ENCODE data around the gene ZNF467.

Gene ZNF467

DNA sequence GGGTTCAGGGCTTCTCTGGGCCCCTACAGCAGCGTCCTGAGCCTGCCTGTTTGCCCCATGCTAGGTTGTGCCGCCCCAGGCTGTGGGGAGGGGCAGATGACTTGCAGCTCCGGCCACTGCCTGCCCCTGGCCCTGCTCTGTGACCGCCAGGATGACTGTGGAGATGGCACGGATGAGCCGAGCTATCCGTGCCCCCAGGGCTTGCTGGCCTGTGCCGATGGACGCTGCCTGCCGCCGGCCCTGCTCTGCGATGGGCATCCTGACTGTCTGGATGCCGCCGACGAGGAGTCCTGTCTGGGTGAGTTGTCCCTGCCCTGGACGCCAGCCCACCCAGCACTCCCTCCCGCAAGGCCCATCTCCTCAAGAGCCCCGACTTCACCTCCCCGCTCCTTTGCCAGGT lies 15.7 kb upstream of the ZNF467 start:
- H3K4me3 ChIP-seq (ENCODE audit: low read length): no peak overlapping the region
- DNase-seq (ENCODE audit: low read depth, low spot score): no peak

DNA sequence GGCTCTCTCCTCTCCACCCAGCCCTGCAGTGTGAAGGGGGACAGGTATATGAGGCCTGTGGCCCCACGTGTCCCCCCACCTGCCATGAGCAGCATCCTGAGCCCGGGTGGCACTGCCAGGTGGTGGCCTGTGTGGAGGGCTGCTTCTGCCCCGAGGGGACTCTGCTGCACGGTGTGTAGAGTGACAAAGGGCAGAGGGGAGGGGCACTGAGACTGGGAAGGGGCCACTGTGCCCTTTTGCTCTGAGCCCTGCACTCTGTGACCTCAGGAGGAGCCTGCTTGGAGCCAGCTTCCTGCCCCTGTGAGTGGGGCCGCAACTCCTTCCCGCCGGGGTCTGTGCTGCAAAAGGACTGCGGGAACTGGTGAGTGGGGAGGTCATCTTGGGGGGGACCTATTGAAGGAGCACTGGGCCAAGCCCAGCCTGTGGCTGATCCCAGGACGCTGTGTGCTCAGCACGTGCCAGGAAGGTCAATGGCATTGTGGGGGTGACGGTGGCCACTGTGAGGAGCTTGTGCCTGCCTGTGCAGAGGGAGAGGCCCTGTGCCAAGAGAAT lies 15.0 kb upstream of the ZNF467 start:
- H3K4me3 ChIP-seq (ENCODE audit: low read length): no peak overlapping the region
- DNase-seq (ENCODE audit: low read depth, low spot score): no peak

DNA sequence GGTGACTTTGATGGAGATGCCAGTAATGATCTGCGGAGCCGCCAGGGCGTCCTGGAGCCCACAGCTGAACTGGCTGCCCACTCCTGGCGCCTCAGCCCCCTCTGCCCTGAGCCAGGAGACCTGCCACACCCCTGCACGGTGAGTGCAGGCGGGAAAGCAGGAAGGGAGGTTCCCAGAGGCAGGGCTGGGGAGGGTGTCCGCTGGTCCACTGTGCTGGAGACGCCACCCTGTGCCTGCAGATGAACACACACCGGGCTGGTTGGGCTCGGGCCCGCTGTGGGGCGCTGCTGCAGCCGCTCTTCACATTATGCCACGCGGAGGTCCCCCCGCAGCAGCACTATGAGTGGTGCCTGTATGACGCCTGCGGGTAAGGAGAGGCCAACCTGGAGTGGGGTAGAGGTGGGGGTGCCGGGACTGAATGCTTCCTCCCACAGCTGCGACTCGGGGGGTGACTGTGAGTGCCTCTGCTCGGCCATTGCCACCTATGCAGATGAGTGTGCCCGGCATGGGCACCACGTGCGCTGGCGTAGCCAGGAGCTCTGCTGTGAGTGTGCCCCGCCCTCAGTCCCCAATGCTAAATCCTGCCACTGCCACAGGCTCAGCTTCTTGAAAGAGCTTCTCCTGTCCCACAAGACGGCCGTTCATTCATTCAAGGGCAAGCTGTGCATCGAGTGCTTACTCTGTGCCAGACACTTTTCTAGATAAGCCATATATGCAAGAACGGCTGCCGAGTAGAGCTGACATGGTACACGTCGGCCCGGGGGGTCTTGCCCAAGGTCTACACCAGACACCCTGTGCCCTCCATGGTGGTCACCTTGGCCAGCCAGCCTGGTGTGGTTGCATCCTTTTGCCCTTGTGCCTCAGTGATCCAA lies 14.3 kb upstream of the ZNF467 start:
- H3K4me3 ChIP-seq (ENCODE audit: low read length): no peak overlapping the region
- no peak for DNase-seq (ENCODE audit: low read depth, low spot score)

DNA sequence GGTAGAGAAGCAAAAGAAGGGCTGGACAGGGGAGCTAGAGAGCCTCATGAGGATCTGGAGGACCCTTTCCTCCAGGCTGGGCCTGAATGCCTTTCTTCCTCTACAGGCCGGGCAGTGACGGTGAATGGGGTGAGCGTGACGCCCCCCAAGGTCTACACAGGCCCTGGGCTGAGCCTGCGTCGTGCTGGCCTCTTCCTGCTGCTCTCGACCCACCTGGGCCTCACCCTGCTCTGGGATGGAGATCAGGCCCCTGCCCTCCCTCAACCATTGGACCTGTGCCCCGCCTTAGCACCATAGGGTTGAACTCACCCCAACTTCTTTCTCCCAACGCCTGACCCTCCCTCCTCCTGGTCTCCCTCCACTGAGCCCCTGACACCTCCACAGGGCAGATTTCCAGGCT lies 12.6 kb upstream of the ZNF467 start:
- no peak for DNase-seq (ENCODE audit: low read depth, low spot score)

DNA sequence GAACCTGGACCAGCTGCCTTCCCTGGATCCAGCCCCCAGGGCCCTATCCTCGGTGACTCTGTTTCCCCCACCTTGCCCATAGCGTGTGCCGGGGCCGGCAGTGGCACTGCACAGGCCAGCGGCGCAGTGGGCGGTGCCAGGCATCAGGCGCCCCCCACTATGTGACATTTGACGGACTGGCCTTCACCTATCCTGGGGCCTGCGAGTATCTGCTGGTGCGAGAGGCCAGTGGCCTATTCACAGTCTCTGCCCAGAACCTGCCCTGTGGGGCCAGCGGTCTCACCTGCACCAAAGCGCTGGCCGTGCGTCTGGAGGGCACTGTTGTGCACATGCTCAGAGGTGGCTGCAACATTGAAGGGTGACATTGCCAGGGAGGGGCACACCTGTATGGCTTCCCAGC lies 12.0 kb upstream of the ZNF467 start:
- no peak overlapping the region for H3K4me3 ChIP-seq (ENCODE audit: low read length)
- DNase-seq (ENCODE audit: low read depth, low spot score): no peak

More for the DNA sequence above, 12.6 kb upstream of the ZNF467 start:
- H3K4me3 ChIP-seq (ENCODE audit: low read length): no peak overlapping the region

DNA sequence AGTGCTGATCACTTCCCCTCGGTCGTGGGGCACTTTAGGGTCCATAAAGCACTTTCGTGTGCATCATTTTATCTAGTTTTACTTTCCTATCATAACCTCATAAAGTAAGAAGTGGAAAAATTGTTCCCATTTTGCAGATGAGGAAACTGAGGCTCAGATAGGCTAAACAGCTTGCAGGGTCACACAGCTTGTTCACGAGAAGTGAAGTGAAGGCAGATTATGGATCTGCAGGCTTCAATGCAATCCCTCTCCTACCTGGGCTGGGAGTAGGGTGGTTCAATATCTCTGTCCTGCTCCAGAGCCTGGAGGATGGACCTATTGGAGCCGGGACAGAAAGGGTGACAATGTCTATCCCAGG lies 10.8 kb upstream of the ZNF467 start:
- H3K4me3 ChIP-seq (ENCODE audit: low read length): no peak overlapping the region
- no peak for DNase-seq (ENCODE audit: low read depth, low spot score)

DNA sequence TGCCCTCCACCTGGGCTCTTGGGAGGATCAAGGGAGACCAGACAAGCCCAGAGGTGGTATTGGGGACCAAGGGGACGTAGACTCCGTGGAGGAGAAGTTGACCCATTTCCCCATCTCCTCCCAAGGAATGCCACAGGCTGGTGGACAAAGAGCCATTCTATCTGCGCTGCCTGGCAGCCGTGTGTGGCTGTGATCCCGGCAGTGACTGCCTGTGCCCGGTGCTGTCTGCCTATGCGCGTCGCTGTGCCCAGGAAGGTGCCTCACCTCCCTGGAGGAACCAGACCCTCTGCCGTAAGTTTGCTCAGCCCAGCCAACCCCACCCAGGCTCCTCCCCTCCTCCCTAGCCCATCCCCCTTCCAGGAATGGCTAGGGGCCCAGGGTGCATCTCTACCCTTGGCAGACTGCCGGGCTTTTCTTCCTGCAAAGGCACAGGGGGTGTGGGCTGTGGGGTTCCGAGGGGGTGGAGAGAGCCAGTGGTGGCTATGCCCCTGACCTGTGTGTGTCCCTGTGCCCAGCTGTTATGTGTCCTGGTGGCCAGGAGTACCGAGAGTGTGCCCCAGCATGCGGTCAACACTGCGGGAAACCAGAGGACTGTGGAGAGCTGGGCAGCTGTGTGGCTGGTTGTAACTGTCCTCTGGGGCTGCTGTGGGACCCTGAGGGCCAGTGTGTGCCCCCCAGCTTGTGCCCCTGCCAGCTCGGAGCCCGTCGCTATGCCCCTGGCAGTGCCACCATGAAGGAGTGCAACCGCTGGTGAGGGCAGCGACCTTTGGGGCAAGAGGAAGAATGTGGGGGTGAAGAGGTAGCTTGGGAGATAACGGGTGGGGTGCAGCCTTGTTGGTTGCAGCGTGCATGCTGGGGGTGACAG lies 10.2 kb upstream of the ZNF467 start:
- DNase-seq (ENCODE audit: low read depth, low spot score): no peak
- H3K4me3 ChIP-seq (ENCODE audit: low read length): no peak overlapping the region

DNA sequence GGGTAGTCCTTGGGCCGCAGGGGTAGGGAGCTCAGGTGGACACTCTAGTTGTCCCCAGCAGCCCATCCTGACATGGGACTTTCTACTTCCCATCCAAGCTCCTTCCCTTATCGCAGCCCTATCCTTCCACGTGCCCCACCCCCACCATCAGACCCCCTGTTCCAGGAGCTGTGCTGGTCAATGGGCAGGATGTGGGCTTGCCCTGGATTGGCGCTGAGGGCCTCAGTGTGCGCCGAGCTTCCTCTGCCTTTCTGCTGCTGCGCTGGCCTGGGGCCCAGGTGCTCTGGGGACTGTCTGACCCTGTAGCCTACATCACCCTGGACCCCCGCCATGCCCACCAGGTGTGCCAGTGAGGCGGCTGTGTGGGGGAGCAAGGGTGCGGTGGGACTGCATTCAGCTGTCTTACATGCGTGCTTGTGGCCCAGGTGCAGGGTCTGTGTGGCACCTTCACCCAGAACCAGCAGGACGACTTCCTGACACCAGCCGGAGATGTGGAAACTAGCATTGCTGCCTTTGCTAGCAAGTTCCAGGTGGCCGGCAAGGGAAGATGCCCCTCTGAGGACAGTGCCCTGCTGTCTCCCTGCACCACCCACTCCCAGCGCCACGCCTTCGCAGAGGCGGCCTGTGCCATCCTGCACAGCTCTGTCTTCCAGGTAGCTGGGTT lies 9.4 kb upstream of the ZNF467 start:
- no peak for DNase-seq (ENCODE audit: low read depth, low spot score)
- H3K4me3 ChIP-seq (ENCODE audit: low read length): no peak overlapping the region

DNA sequence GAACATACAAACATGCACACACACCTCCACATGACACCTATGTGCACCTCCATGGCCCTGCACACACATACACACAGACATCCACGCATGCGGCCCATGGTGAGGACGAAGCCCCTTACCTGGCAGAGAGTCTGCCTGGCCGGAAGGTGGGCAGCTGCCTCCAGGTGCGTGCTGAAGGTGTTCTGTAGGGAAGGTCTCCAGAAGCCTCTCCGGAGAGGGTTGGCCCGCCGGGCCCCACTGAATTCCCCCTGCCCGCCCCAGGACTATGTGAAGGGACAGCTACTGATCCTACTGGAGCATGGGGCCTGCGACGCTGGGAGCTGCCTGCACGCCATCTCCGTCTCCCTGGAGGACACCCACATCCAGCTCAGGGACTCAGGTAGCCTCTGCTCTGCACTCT lies 8.5 kb upstream of the ZNF467 start:
- no peak for DNase-seq (ENCODE audit: low read depth, low spot score)
- H3K4me3 ChIP-seq (ENCODE audit: low read length): no peak overlapping the region

DNA sequence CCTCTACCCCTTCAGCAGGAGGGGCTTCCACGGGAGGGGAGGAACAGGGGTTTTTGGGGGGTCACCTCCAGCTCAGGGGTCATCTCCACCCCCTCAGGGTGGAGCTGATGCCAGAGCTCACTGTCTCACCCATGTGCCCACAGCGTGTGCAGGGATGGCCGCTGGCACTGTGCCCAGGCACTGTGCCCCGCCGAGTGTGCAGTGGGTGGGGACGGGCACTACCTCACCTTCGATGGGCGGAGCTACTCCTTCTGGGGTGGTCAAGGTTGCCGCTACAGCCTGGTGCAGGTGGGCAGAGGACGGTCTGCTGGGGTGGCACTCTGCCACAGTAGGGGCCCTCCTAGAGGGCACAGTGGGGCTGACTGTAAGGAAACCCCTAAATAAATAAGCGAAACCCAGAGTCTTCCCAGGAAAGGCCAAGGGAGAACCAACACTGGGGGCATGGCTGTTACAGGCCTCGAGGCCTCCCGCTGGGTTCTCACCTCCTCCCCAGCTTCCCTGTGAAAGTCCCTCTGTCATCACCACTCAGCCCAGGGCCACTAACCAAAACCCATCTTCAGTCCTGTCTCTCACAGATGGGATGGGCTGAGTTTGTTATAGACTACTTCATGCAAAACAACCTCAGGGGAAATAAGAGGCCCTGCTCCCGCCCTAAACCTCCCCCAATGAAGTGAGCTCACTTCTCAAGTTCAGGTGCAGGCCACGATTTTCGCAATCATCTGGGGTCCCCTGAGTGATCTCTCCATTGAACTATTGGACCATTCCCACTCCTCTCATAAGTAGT lies 7.4 kb upstream of the ZNF467 start:
- H3K4me3 ChIP-seq (ENCODE audit: low read length): no peak overlapping the region
- no peak for DNase-seq (ENCODE audit: low read depth, low spot score)

DNA sequence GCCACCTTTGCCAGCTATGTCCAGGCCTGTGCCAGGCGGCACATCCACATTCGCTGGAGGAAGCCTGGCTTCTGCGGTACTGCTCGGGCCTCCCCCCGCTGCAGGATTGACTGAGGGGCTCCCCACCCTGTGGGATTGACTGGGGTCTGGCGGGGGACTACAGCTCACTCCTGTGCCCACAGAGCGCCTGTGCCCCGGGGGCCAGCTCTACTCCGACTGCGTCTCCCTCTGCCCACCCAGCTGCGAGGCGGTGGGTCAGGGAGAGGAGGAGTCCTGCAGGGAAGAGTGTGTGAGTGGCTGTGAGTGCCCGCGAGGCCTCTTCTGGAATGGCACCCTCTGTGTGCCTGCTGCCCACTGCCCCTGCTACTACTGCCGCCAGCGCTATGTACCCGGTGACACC lies 6.7 kb upstream of the ZNF467 start:
- no peak for DNase-seq (ENCODE audit: low read depth, low spot score)
- no peak overlapping the region for H3K4me3 ChIP-seq (ENCODE audit: low read length)

DNA sequence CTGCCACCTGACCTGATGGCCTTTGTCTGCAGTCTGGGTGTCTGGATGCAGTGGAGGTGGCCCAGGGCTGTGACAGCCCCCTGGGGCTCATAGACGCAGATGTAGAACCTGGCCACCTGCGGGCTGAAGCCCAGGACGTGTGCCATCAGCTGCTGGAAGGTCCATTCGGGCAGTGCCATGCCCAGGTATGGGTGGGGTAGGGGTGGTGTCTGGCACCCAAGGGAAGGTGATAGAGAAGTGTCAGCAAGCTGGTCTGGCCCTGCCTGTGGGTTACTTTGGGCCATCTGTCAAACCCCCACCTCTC lies 6.1 kb upstream of the ZNF467 start:
- no peak for DNase-seq (ENCODE audit: low read depth, low spot score)
- no peak overlapping the region for H3K4me3 ChIP-seq (ENCODE audit: low read length)

DNA sequence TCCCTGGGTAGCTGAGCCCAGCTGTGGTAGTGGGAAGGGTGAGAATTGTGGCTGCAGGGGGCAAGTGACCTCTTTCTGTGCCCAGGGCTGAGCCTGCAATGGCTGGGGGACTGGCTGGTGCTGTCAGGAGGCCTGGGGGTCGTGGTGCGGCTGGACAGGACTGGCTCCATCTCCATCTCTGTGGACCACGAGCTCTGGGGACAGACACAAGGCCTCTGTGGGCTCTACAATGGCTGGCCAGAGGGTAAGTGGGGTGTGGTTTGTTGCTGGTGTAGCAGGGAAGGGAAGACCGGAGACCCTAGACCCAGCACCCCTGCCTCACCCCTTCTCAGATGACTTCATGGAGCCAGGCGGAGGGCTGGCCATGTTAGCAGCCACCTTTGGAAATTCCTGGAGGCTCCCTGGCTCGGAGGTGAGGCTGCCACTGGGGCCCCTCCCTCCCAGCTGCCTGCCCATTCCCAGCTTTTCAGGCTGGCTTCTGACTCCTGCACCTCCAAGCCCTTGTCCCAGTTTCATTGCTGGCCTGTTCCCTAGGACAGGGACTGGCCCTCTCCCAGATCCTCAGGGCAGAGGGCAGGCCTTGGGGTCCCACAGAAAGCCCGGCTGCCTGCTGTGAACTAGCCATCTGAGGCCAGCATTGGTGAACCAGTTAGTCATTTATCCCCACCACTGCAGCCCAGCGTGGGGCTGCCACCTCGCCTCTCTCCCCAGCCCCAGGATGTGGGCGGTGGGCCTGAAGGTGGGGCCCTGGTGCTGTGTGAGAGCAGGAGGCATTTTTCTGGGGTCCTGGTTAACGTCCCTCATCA lies 5.5 kb upstream of the ZNF467 start:
- DNase-seq (ENCODE audit: low read depth, low spot score): no peak
- H3K4me3 ChIP-seq (ENCODE audit: low read length): no peak overlapping the region

DNA sequence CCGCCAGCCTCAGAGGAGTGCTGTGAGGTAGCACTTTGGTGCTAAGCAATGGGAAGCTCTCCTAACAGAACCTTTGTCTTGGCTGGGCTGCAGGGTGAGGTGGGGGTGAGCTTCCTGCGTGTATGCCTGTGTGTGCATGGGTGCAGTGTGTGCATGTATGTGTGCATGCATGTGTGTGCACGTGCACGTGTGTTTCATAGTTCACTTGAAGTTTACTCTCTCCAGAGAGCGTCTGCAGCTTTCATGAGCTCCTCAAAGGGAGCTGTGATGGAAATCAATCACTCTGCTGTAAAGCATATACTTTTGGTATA lies 4.9 kb upstream of the ZNF467 start:
- no peak overlapping the region for H3K4me3 ChIP-seq (ENCODE audit: low read length)
- DNase-seq (ENCODE audit: low read depth, low spot score): no peak

DNA sequence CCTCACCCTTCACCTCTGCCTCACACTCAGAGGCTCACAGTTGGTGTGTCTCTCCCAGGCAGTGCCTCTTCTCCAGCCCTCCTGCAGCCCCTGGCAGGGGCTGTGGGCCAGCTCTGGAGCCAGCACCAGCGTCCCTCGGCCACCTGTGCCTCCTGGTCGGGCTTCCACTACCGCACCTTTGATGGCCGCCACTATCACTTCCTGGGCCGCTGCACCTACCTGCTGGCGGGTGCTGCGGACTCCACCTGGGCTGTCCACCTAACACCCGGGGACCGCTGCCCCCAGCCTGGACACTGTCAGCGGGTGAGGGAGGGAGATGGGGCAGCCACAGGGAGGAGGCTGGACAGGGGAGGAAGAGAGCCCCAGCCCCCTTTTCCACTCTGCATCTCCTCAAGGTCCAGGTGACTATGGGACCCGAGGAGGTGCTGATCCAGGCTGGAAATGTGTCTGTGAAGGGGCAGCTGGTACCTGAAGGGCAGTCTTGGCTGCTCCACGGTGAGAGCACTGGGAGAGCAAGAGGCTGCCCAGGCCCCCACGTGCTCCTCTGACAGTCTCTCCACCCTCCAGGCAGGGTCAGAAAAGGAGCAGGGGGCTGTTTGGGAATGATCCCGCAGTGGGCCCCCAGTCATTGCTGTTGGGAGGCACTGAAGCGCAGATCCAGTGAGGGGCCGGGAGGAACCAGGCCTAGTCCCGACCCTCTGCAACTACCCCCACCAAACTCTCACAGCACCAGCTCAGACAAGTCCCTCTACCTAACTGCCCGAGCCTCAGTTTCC lies 4.4 kb upstream of the ZNF467 start:
- H3K4me3 ChIP-seq (ENCODE audit: low read length): no peak overlapping the region
- DNase-seq (ENCODE audit: low read depth, low spot score): no peak

DNA sequence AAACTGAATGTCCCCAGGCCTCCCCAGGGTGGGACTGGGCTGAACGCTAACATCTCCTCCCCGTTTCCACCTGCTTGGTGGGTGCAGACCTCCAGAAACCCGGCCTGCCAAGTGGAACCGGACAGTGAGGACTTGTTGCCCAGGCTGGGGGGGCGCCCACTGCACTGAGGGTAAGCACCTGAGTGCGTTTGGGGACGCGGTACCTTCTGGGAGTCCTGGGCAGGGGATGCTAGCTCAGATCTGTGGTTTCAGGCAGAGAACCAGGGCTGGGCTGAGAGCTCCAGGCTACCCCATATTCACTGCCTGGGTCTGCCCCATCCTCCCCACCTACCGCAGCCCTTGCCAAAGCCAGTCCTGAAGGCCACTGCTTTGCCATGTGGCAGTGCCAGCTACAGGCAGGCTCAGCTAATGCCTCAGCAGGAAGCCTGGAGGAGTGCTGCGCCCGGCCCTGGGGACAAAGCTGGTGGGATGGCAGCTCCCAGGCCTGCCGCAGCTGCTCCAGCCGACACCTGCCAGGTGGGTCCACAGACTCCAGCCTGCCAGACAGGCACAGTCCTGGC lies 3.5 kb upstream of the ZNF467 start:
- no peak overlapping the region for H3K4me3 ChIP-seq (ENCODE audit: low read length)
- no peak for DNase-seq (ENCODE audit: low read depth, low spot score)

DNA sequence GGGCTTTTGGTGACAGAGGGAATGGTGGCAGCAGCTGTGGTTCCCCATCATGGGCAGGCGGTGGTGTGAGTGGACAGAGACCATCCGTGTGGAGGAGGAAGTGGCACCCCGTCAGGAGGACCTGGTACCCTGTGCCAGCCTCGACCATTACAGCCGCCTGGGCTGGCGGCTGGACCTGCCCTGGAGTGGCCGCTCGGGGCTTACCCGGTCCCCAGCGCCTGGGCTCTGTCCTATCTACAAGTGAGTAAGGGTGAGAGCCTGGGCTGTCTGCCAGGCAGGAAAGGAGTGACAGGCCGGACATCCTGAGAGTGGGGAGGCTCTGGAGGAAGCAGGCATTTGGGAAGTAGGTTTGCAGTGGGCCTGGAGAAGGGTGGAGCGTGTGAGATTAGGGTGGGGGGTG lies 2.9 kb upstream of the ZNF467 start:
- no peak overlapping the region for H3K4me3 ChIP-seq (ENCODE audit: low read length)
- DNase-seq (ENCODE audit: low read depth, low spot score): no peak

DNA sequence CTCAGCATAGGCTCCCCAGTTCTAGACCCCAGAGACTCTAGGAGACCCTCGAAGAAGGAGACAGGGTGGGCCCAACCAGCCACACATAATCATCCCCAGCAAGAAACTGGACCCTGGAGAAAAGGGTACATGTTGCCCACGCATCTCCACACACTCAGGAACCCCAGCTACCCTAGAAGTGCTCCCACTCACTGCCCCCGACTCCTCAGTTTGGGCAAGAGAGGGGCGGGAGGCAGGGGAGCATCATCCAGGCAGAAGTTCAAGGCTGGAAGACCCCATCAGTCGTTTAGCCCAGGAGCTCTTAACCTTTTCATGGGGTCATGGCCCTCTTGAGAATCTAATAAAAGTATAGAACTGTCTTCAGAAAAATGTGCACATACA lies 1.8 kb upstream of the ZNF467 start:
- DNase-seq (ENCODE audit: low read depth, low spot score): no peak

More for the DNA sequence above, 1.8 kb upstream of the ZNF467 start:
- H3K4me3 ChIP-seq (ENCODE audit: low read length): no peak overlapping the region
